ENCODE data around the gene MIS18BP1.
"Not testable (repeated sequence)": the region's sequence is repeated elsewhere in the genome, so short reads cannot be mapped to it uniquely, and the experiment has no call there.

MIS18BP1 gene

GRCh38 chr14:45253070-45253753, at the start of gene MIS18BP1:
TSS of gene MIS18BP1 (minus strand) at chr14:45253202. CDS start at chr14:45247286, 5,916 bp downstream.
- peak; percentile 92 for DNase-seq

- DNase-seq = no peak
These were observed 45.6 kb upstream of the MIS18BP1 start for GRCh38 chr14:45298423-45299117.

- not testable (repeated sequence) for DNase-seq
These were observed 41.8 kb upstream of the MIS18BP1 start for GRCh38 chr14:45294796-45295195.

GRCh38 chr14:45290547-45290946, 37.5 kb upstream of the MIS18BP1 start:
- no peak for DNase-seq

- DNase-seq = no peak
These were observed 34.6 kb upstream of the MIS18BP1 start for GRCh38 chr14:45287610-45288009.

- no peak for DNase-seq
These were observed 31.8 kb upstream of the MIS18BP1 start for GRCh38 chr14:45284802-45285201.

GRCh38 chr14:45281731-45282400, 28.9 kb upstream of the MIS18BP1 start:
- DNase-seq = not testable (repeated sequence)

- DNase-seq = no peak
These were observed 19.0 kb upstream of the MIS18BP1 start for GRCh38 chr14:45271858-45272537.

- DNase-seq = no peak
These were observed 17.0 kb upstream of the MIS18BP1 start for GRCh38 chr14:45270031-45270430.

GRCh38 chr14:45267071-45267470, 14.1 kb upstream of the MIS18BP1 start:
- no peak for DNase-seq

GRCh38 chr14:45262637-45263036, 9.6 kb upstream of the MIS18BP1 start:
- DNase-seq = no peak

GRCh38 chr14:45261209-45261608, 8.2 kb upstream of the MIS18BP1 start:
- no peak for DNase-seq

- DNase-seq = no peak
These were observed 5.8 kb upstream of the MIS18BP1 start for GRCh38 chr14:45258805-45259204.

- no peak for DNase-seq
These were observed 5.1 kb upstream of the MIS18BP1 start for GRCh38 chr14:45258073-45258472.

- no peak for DNase-seq
These were observed 1.8 kb upstream of the MIS18BP1 start for GRCh38 chr14:45254771-45255170.

- no peak for DNase-seq
These were observed 830 bp upstream of the MIS18BP1 start for GRCh38 chr14:45253754-45254310.

- no peak for DNase-seq
These were observed 484 bp downstream of the MIS18BP1 start for GRCh38 chr14:45252366-45253069.

- no peak for DNase-seq
These were observed 1.1 kb downstream of the MIS18BP1 start for GRCh38 chr14:45251912-45252311.

GRCh38 chr14:45249856-45250575, 3.0 kb downstream of the MIS18BP1 start:
- DNase-seq = no peak

GRCh38 chr14:45247427-45247826, 5.6 kb downstream of the MIS18BP1 start:
- no peak for DNase-seq

- no peak for DNase-seq
These were observed 6.3 kb downstream of the MIS18BP1 start for GRCh38 chr14:45246691-45247090.

- no peak for DNase-seq
These were observed 6.9 kb downstream of the MIS18BP1 start for GRCh38 chr14:45246151-45246550.

Data from activated CD4-positive, alpha-beta T cell treated with anti-CD3 and anti-CD28 coated beads, Interleukin-2, amount 50 U/mL, for 1 hour (primary cell).